ENCODE measurements around the gene DELE1. TPM values are rescaled to one million over a fixed set of nuclear protein-coding genes. Genes with fewer than 3 reads are reported as not detected.

Gene DELE1
- total and polyA plus RNA-seq, 2 donors (not counting 1 experiment from before 2014, with no cell fraction given): 124 to 127 TPM

Other genes with a start within 250 kb of the DELE1 start
- gene ARAP3, start 241.6 kb upstream of the DELE1 start, total RNA-seq: 3.0 and 3.7 TPM in 2 replicates
- gene ARAP3, start 241.6 kb upstream of the DELE1 start, polyA plus RNA-seq: 0.25 and 0.34 TPM in 2 replicates
- not detected in 2 replicates for gene PCDH1, start 45.5 kb upstream of the DELE1 start, total RNA-seq
- gene PCDH1, start 45.5 kb upstream of the DELE1 start, polyA plus RNA-seq: 0.06 TPM in 1 of 2 replicates, not detected in the other
- not detected in 2 replicates for gene PCDH12, start 34.3 kb downstream of the DELE1 start, total RNA-seq
- gene PCDH12, start 34.3 kb downstream of the DELE1 start, polyA plus RNA-seq: 0.01 TPM in 1 of 2 replicates, not detected in the other
- 26.6 and 28.1 TPM in 2 replicates for gene RNF14, start 45.2 kb downstream of the DELE1 start, total RNA-seq
- gene RNF14, start 45.2 kb downstream of the DELE1 start, polyA plus RNA-seq: 7.2 and 10.5 TPM in 2 replicates
- 12.1 and 15.0 TPM in 2 replicates for gene GNPDA1, start 89.2 kb downstream of the DELE1 start, total RNA-seq
- gene GNPDA1, start 89.2 kb downstream of the DELE1 start, polyA plus RNA-seq: 1.2 and 3.1 TPM in 2 replicates
- 34.6 TPM in 2 replicates for gene NDFIP1, start 184.9 kb downstream of the DELE1 start, total RNA-seq
- gene NDFIP1, start 184.9 kb downstream of the DELE1 start, polyA plus RNA-seq: 8.3 and 10.6 TPM in 2 replicates